HepG2 (cell line): Measurements from ENCODE around the gene AP4S1. TPM values are rescaled to one million over a fixed set of nuclear protein-coding genes. Genes with fewer than 3 reads are reported as not detected.
A peak's percentile ranks its signal among the peaks of the same experiment; 100 is the strongest.

ENCODE experiments used
- AGO2 ChIP-seq: fragments of 200-400 bp; formaldehyde crosslinking; optimal IDR thresholded peaks from 2 replicates; pipeline ENCODE3; 2017; ENCODE audit warnings: mild to moderate bottlenecking, low read depth, low read length, moderate library complexity
- E2F5 ChIP-seq: sonication (generic); formaldehyde crosslinking; conservative IDR thresholded peaks from 2 replicates; pipeline ENCODE4 v1.4.0; 2020; ENCODE audit warnings: missing genetic modification reagents
- ERF ChIP-seq: IDR thresholded peaks from 2 replicates; pipeline ENCODE4 v1.6.1; 2018; ENCODE audit warnings: missing biosample characterization, missing genetic modification reagents
- HNF4G ChIP-seq, 2 experiments: sonication (generic) in 1 of 2; formaldehyde crosslinking in 1 of 2; IDR thresholded peaks; 2 replicates each; pipeline versions ENCODE4 v1.4.0 to v1.6.1; 2011 to 2020; ENCODE audit warnings: borderline replicate concordance in 2 of 2, low read depth in 2 of 2, mild to moderate bottlenecking in 2 of 2, low read length in 1 of 2, missing genetic modification reagents in 1 of 2, moderate library complexity in 1 of 2
- IKZF1 ChIP-seq: fragments of 450-650 bp; IDR thresholded peaks from 2 replicates; pipeline ENCODE4 v1.7.1; 2016
- KDM6A ChIP-seq: IDR thresholded peaks from 2 replicates; pipeline ENCODE4 v1.6.1; 2016; ENCODE audit warnings: low read depth
- KLF15 ChIP-seq: sonication (generic); formaldehyde crosslinking; IDR thresholded peaks from 2 replicates; pipeline ENCODE4 v1.8.1; 2023; ENCODE audit warnings: borderline replicate concordance, mild to moderate bottlenecking, inconsistent platforms, missing genetic modification reagents, mixed read lengths
- MIER3 ChIP-seq: IDR thresholded peaks from 2 replicates; pipeline ENCODE4 v1.6.1; 2016; ENCODE audit warnings: missing compliant biosample characterization, borderline replicate concordance
- PHF20 ChIP-seq: sonication (generic); formaldehyde crosslinking; IDR thresholded peaks from 2 replicates; pipeline ENCODE4 v1.5.0; 2020; ENCODE audit warnings: mild to moderate bottlenecking, missing genetic modification reagents
- PPARG ChIP-seq: conservative IDR thresholded peaks from 2 replicates; pipeline ENCODE4 v1.6.1; 2016; ENCODE audit warnings: missing biosample characterization, missing genetic modification reagents
- PRDM15 ChIP-seq: sonication (generic); formaldehyde crosslinking; IDR thresholded peaks from 2 replicates; pipeline ENCODE4 v1.4.0; 2020; ENCODE audit warnings: missing genetic modification reagents
- RARA ChIP-seq: IDR thresholded peaks from 2 replicates; pipeline ENCODE4 v1.6.1; 2016; ENCODE audit warnings: missing genetic modification reagents, missing compliant biosample characterization
- ZBTB2 ChIP-seq: sonication (generic); formaldehyde crosslinking; IDR thresholded peaks from 2 replicates; pipeline ENCODE4 v1.8.0; 2022; ENCODE audit warnings: low read depth, missing genetic modification reagents
- ZBTB34 ChIP-seq: sonication (generic); formaldehyde crosslinking; IDR thresholded peaks from 2 replicates; pipeline ENCODE4 v1.8.0; 2022; ENCODE audit warnings: mild to moderate bottlenecking, missing genetic modification reagents
- ZBTB38 ChIP-seq: sonication (generic); formaldehyde crosslinking; IDR thresholded peaks from 2 replicates; pipeline ENCODE4 v1.5.1; 2020; ENCODE audit warnings: mild to moderate bottlenecking, missing genetic modification reagents
- ZNF124 ChIP-seq: sonication (generic); formaldehyde crosslinking; IDR thresholded peaks from 2 replicates; pipeline ENCODE4 v1.4.0; 2020; ENCODE audit warnings: missing genetic modification reagents
- ZNF224 ChIP-seq: sonication (generic); formaldehyde crosslinking; IDR thresholded peaks from 2 replicates; pipeline ENCODE4 v1.5.0; 2020; ENCODE audit warnings: mild to moderate bottlenecking, missing genetic modification reagents
- ZNF501 ChIP-seq: sonication (generic); formaldehyde crosslinking; IDR thresholded peaks from 2 replicates; pipeline ENCODE4 v1.5.1; 2020; ENCODE audit warnings: mild to moderate bottlenecking, moderate library complexity, missing genetic modification reagents
- ZNF546 ChIP-seq: sonication (generic); formaldehyde crosslinking; conservative IDR thresholded peaks from 2 replicates; pipeline ENCODE4 v1.8.1; 2023; ENCODE audit warnings: mild to moderate bottlenecking, missing genetic modification reagents
- ZNF580 ChIP-seq: IDR thresholded peaks from 2 replicates; pipeline ENCODE4 v1.6.1; 2016; ENCODE audit warnings: low read depth, borderline replicate concordance
- polyA plus RNA-seq, 8 experiments: library from polyadenylated mRNA; depleted of rRNA in 3 of 8; stranded (reverse) in 7 of 8; unstranded in 1 of 8; fragments of >200 nt; fragmentation: Illumina TruSeq in 4 of 8; extraction: Trizol in 4 of 8; gene quantifications; 2 replicates each; pipeline versions ENCODE4 v1.2.1 to v1.2.3, GENCODE V29; 2011 to 2016; ENCODE audit warnings: low read depth in 4 of 8, missing spikeins in 1 of 8, mixed read lengths in 1 of 8; ENCODE audit not compliant: insufficient read depth in 1 of 8
- total RNA-seq, 5 experiments: library from RNA; depleted of rRNA; stranded (reverse); fragments of >200 nt; fragmentation: Illumina TruSeq; extraction: Trizol; gene quantifications; 2 replicates each; pipeline ENCODE4 v1.2.3, GENCODE V29; 2016; ENCODE audit warnings: low read depth in 1 of 5

The AP4S1 gene
- total and polyA plus RNA-seq, 2 of the 13 experiments (the other 11 are each of a cell fraction or from before 2014, with no cell fraction given): 3.9 to 21.1 TPM

DNA sequence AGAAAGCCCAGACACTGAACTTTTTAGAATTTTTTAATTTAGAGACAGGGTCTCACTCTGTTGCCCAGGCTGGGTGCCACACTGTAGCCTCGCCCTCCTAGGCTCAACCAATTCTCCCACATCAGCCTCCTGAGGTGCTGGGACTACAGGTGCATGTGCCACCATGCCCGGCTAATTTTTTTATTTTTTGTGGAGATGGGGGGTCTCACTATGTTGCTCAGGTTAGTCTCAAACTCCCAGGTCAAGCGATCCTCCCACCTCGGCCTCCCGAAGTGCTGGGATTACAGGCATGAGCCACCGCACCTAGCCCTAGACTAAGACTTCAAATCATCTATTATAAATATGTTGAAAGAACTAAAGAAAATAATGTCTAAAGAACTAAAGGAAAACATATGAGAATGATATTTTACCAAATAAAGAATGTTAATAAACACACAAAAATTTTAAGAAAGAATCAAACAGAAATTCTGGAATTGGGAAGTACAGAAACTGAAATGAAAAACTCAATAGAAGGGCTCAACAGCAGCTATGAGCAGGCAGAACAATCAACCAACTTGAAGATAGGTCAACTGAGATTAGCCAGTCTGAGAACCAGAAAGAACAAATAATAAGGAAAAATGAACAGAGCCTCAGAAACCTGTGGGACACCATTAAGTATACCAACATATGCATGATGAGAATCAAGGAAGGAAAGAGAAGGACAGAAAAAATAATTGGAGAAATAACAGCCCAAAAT is 26.2 kb upstream of the AP4S1 start (continued):
- TF ChIP-seq E2F5 (no peak), RARA (CRISPR knock-in tag) (no peak), ZNF546 (no peak), KLF15 (CRISPR knock-in tag) (no peak), ZBTB38 (no peak), ZNF124 (no peak), AGO2 (no peak), PRDM15 (CRISPR knock-in tag) (no peak), IKZF1 (no peak), ZNF224 (no peak), ERF (CRISPR knock-in tag) (no peak), PPARG (CRISPR knock-in tag) (no peak), ZNF501 (CRISPR knock-in tag) (no peak), ZNF580 (CRISPR knock-in tag) (0 out of 2 replicates have a peak, but pooled peaks have one; percentile 47), ZBTB34 (CRISPR knock-in tag) (no peak), PHF20 (CRISPR knock-in tag) (peak; percentile 21; the same call in 1 of the 2 replicates), HNF4G (IDR thresholded peaks at IDR 0.05; ENCODE audit: borderline replicate concordance, low read depth, low read length) (no peak), HNF4G (CRISPR knock-in tag; IDR thresholded peaks at IDR 0.05; ENCODE audit: borderline replicate concordance, low read depth) (no peak), MIER3 (CRISPR knock-in tag) (no peak), ZBTB2 (CRISPR knock-in tag) (no peak), KDM6A (CRISPR knock-in tag) (0 out of 2 replicates have a peak, but pooled peaks have one; percentile 12)
